ENCODE results near the gene DHRS3. TPM values are rescaled to one million over a fixed set of nuclear protein-coding genes. Genes with fewer than 3 reads are reported as not detected.

Gene DHRS3
- total RNA-seq, 1 experiment from 2014 or later, result 87.0 TPM

DNA sequence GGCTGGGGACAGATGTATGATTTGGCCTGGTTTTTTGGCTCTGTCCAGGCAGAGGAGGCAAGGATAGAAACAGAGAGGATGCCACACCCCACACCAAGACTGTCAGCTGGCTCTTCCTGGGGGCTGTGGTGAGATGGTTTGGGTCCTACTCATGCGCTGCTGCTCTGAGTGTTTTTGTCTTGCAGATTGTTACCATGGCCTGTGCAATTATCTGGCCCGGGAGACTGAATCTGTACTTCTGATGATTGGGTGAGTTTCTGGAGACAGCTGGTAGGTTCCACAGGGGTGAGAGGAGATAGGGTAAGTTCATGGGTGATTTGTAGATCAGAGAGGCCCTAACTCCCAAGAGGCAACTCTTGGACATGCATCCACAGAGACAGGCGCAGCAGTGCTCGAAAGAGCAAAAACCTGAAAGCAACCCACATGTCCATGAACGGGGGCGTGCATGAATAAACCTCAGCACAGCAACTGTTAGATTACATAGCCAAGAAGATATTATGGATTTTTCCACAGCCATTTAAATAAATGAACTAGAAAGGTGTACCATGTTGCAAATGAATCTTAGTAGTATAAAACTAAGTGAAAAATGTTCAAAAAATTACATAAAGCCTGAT is 43.7 kb upstream of the DHRS3 start:
- ATAC-seq (no peak), DNase-seq (ENCODE audit: low read depth, low spot score) (no peak)
- H3K9me3 ChIP-seq (ENCODE audit: control insufficient read depth in 1 of 2, insufficient read depth in 1 of 2, low read depth in 1 of 2, low read length in 2 of 2), result no peaks in the 10 kb centered on the region
- no peaks in the 10 kb centered on the region for H3K79me2 ChIP-seq (ENCODE audit: insufficient read depth, low read length)
- no peak overlapping the region for H2AFZ ChIP-seq (ENCODE audit: low read depth, low read length, poor library complexity, severe bottlenecking)
- H3K4me2 ChIP-seq (ENCODE audit: low read length), result no peak overlapping the region
- RAD21 ChIA-PET (ENCODE audit: low non-redundant PET in 1 of 2, low total read pairs in 2 of 2, uncharacterized antibody in 2 of 2, unreplicated experiment in 2 of 2), result no interaction called here
- CTCF ChIA-PET, result no interaction called here
- H3K36me3 ChIP-seq (ENCODE audit: control insufficient read depth in 1 of 2, insufficient read depth in 2 of 2, low read length in 2 of 2), result no peaks in the 10 kb centered on the region
- H3K9ac ChIP-seq (ENCODE audit: low read length), result no peak overlapping the region
- no TSS peak for BruUV-seq (replicated peaks)
- POLR2A ChIA-PET, result no interaction called here
- no peak for TF ChIP-seq ELF1 (IDR thresholded peaks at IDR 0.05; ENCODE audit: borderline replicate concordance, low read depth)
- TF ChIP-seq TCF7L2 (IDR thresholded peaks at IDR 0.05; ENCODE audit: borderline replicate concordance, extremely low read depth, insufficient read depth, insufficient read length), result no peak
- TF ChIP-seq, protein P1, sequence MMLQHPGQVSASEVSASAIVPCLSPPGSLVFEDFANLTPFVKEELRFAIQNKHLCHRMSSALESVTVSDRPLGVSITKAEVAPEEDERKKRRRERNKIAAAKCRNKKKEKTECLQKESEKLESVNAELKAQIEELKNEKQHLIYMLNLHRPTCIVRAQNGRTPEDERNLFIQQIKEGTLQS (IDR thresholded peaks at IDR 0.05), result no peak
- TF ChIP-seq ZFX (IDR thresholded peaks at IDR 0.05), result no peak
- no peak for TF ChIP-seq SRF (IDR thresholded peaks at IDR 0.05; ENCODE audit: low read depth)
- TF ChIP-seq SIN3A (IDR thresholded peaks at IDR 0.05; ENCODE audit: low read depth), result no peak
- no peak for TF ChIP-seq SP1 (IDR thresholded peaks at IDR 0.05; ENCODE audit: low read depth)
- H3K27me3 ChIP-seq (ENCODE audit: insufficient read depth, low read length), result no peaks in the 10 kb centered on the region
- no peak overlapping the region for H3K4me3 ChIP-seq (replicated peaks in 1 of 2; ENCODE audit: low read depth in 1 of 2, low read length in 2 of 2)
- peaks cover 0 to 6% of the 10 kb centered on the region in 2 experiments; a peak in 1 of 4 replicates for H3K4me1 ChIP-seq (ENCODE audit: control insufficient read depth in 1 of 2, insufficient read depth in 2 of 2, low read length in 2 of 2)
- no peak overlapping the region for H3K27ac ChIP-seq (ENCODE audit: low read depth, low read length)
- intact Hi-C loops (cut with micrococcal nuclease), result no loop called here
- H3K9me2 ChIP-seq (ENCODE audit: insufficient read depth), result no peaks in the 10 kb centered on the region
- H4K20me1 ChIP-seq (ENCODE audit: insufficient read depth), result no peaks in the 10 kb centered on the region

DNA sequence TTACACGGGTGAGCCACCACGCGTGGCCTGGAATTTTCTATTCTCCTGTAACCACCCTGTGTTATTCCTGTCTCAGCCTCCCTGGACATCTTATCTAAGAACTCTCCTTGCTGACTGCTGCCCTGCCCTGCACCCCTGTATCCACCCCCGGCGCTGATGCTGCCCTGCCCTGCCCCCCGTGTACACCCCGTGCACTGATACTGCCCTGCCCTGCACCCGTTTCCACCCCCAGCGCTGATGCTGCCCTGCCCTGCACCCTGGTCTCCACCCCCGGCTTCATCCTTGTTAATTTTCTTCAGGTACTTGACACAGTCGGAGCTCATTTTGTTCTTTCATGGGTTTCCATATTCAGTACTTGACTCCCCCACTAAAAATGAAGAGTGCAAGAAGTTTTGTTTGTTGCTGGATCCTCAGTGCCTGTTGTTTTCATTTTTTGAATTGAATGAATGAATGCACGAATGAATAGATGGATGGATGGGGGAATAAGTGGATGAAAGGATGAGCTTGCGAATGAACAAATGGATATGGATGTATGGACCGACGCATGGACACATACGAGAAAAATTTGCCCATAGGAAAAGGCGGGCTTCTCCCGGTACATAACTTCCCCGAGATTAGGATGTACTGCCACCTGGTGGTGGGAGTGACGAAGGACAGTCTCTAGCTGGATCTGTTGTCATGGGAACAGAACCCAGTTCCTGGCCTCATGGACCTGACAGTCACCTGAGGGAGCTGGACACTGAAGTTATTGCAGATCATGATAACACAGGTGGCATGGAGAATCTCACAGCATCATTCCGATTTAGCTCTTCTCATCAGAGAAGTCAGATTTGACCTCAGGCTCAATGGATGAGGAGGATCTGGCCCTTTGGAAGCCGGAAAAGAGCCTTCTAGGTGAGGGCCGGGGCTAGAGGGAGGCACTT is 40.8 kb upstream of the DHRS3 start:
- TF ChIP-seq, protein P2, sequence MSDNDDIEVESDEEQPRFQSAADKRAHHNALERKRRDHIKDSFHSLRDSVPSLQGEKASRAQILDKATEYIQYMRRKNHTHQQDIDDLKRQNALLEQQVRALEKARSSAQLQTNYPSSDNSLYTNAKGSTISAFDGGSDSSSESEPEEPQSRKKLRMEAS (IDR thresholded peaks at IDR 0.05), result no peak
- TF ChIP-seq SP1 (IDR thresholded peaks at IDR 0.05; ENCODE audit: low read depth) (no peak), SRF (IDR thresholded peaks at IDR 0.05; ENCODE audit: low read depth) (no peak), RAD21 (IDR thresholded peaks at IDR 0.05; ENCODE audit: low read depth) (peak; percentile 99)
- TF ChIP-seq, protein P3, sequence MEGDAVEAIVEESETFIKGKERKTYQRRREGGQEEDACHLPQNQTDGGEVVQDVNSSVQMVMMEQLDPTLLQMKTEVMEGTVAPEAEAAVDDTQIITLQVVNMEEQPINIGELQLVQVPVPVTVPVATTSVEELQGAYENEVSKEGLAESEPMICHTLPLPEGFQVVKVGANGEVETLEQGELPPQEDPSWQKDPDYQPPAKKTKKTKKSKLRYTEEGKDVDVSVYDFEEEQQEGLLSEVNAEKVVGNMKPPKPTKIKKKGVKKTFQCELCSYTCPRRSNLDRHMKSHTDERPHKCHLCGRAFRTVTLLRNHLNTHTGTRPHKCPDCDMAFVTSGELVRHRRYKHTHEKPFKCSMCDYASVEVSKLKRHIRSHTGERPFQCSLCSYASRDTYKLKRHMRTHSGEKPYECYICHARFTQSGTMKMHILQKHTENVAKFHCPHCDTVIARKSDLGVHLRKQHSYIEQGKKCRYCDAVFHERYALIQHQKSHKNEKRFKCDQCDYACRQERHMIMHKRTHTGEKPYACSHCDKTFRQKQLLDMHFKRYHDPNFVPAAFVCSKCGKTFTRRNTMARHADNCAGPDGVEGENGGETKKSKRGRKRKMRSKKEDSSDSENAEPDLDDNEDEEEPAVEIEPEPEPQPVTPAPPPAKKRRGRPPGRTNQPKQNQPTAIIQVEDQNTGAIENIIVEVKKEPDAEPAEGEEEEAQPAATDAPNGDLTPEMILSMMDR (IDR thresholded peaks at IDR 0.05 in 2 of 3, conservative IDR thresholded peaks at IDR 0.05 in 1 of 3; ENCODE audit: borderline replicate concordance in 1 of 3, insufficient read depth in 1 of 3, low read depth in 2 of 3, low read length in 2 of 3), result peak; percentile 87 to 95 (median 91)
- DNase-seq (ENCODE audit: low read depth, low spot score), result peak; percentile 81
- Histone ChIP-seq H3K79me2 (ENCODE audit: insufficient read depth, low read length) (no peaks in the 10 kb centered on the region), H2AFZ (ENCODE audit: low read depth, low read length, poor library complexity, severe bottlenecking) (peak overlapping the region; percentile 97), H3K4me3 (replicated peaks in 1 of 2; ENCODE audit: low read depth in 1 of 2, low read length in 2 of 2) (no peak overlapping the region), H3K27me3 (ENCODE audit: insufficient read depth, low read length) (no peaks in the 10 kb centered on the region), H4K20me1 (ENCODE audit: insufficient read depth) (no peaks in the 10 kb centered on the region), H3K4me1 (ENCODE audit: control insufficient read depth in 1 of 2, insufficient read depth in 2 of 2, low read length in 2 of 2) (peaks cover 0 to 6% of the 10 kb centered on the region in 2 experiments; a peak in 1 of 4 replicates), H3K9me3 (ENCODE audit: control insufficient read depth in 1 of 2, insufficient read depth in 1 of 2, low read depth in 1 of 2, low read length in 2 of 2) (no peaks in the 10 kb centered on the region), H3K9ac (ENCODE audit: low read length) (no peak overlapping the region), H3K4me2 (ENCODE audit: low read length) (peak overlapping the region; percentile 63), H3K36me3 (ENCODE audit: control insufficient read depth in 1 of 2, insufficient read depth in 2 of 2, low read length in 2 of 2) (no peaks in the 10 kb centered on the region), H3K27ac (ENCODE audit: low read depth, low read length) (no peak overlapping the region), H3K9me2 (ENCODE audit: insufficient read depth) (no peaks in the 10 kb centered on the region)
- BruUV-seq (replicated peaks), result no TSS peak
- ChIA-PET CTCF (interaction anchor here (0.7 to 3.7 kb wide), 15 partner anchors 9 to 534 kb away, joined by 3 to 33 read pairs (median 5); partner anchors contain the start of gene AADACL4), POLR2A (interaction anchor here (0.8 kb wide), 1 partner anchor 1135 kb away, joined by 6 read pairs; no protein-coding TSS in a partner anchor), RAD21 (ENCODE audit: low non-redundant PET in 1 of 2, low total read pairs in 2 of 2, uncharacterized antibody in 2 of 2, unreplicated experiment in 2 of 2) (interaction anchor here (0.6 to 1.6 kb wide), 12 partner anchors 39 to 388 kb away, joined by 3 to 7 read pairs (median 4); no protein-coding TSS in a partner anchor)
- intact Hi-C loops (cut with micrococcal nuclease), result loop anchor here (1.0 to 10.0 kb wide), 4 partner anchors 38 to 534 kb away; no protein-coding TSS in a partner anchor
- peak; percentile 96 for ATAC-seq

Measured in HCT116 (cell line).